GM11168 (cell line): ENCODE results near the gene PAPSS1.

Source experiments
- in situ Hi-C: fragments of 300-500 bp; cut with MboI; formaldehyde crosslinking; loops from one replicate; pipeline ENCODE4 v1.12.0; 2022; ENCODE audit warnings: low sequenced_read_pairs; ENCODE audit not compliant: unreplicated experiment

Gene PAPSS1

GRCh38 chr4:107635735-107636134 lies 84.3 kb downstream of the PAPSS1 start:
- in situ Hi-C loops, result no loop called here

GRCh38 chr4:107631560-107631959 lies 88.5 kb downstream of the PAPSS1 start:
- in situ Hi-C loops, result no loop called here

- in situ Hi-C loops, result no loop called here
Measured at GRCh38 chr4:107630185-107630705, 89.8 kb downstream of the PAPSS1 start.

- in situ Hi-C loops, result no loop called here
Measured at GRCh38 chr4:107629318-107629717, 90.7 kb downstream of the PAPSS1 start.

GRCh38 chr4:107625391-107625902 lies 94.6 kb downstream of the PAPSS1 start:
- in situ Hi-C loops, result no loop called here

- in situ Hi-C loops, result no loop called here
Measured at GRCh38 chr4:107624024-107624423, 96.0 kb downstream of the PAPSS1 start.

- in situ Hi-C loops, result no loop called here
Measured at GRCh38 chr4:107622006-107622405, 98.0 kb downstream of the PAPSS1 start.

- in situ Hi-C loops, result no loop called here
Measured at GRCh38 chr4:107619731-107620130, 100.3 kb downstream of the PAPSS1 start.

- in situ Hi-C loops, result no loop called here
Measured at GRCh38 chr4:107619066-107619465, 101.0 kb downstream of the PAPSS1 start.

- in situ Hi-C loops, result no loop called here
Measured at GRCh38 chr4:107618656-107619055, 101.4 kb downstream of the PAPSS1 start.

- in situ Hi-C loops, result no loop called here
Measured at GRCh38 chr4:107616838-107617389, 103.1 kb downstream of the PAPSS1 start.

GRCh38 chr4:107615809-107616208 lies 104.2 kb downstream of the PAPSS1 start:
- in situ Hi-C loops, result no loop called here

GRCh38 chr4:107603430-107603829 lies 116.6 kb downstream of the PAPSS1 start:
- in situ Hi-C loops, result no loop called here

- in situ Hi-C loops, result no loop called here
Measured at GRCh38 chr4:107600983-107601382, 119.1 kb downstream of the PAPSS1 start.

- in situ Hi-C loops, result no loop called here
Measured at GRCh38 chr4:107600436-107600835, 119.6 kb downstream of the PAPSS1 start.

GRCh38 chr4:107599841-107600240 lies 120.2 kb downstream of the PAPSS1 start:
- in situ Hi-C loops, result no loop called here

- in situ Hi-C loops, result no loop called here
Measured at GRCh38 chr4:107593230-107593629, 126.8 kb downstream of the PAPSS1 start.

- in situ Hi-C loops, result no loop called here
Measured at GRCh38 chr4:107592519-107592918, 127.5 kb downstream of the PAPSS1 start.

- in situ Hi-C loops, result no loop called here
Measured at GRCh38 chr4:107589269-107589668, 130.8 kb downstream of the PAPSS1 start.

GRCh38 chr4:107586371-107586770 lies 133.7 kb downstream of the PAPSS1 start:
- in situ Hi-C loops, result no loop called here

- in situ Hi-C loops, result no loop called here
Measured at GRCh38 chr4:107579099-107579498, 140.9 kb downstream of the PAPSS1 start.

- in situ Hi-C loops, result no loop called here
Measured at GRCh38 chr4:107578321-107578720, 141.7 kb downstream of the PAPSS1 start.
